HepG2 (cell line): Measurements from ENCODE around the gene DCDC2. TPM values are rescaled to one million over a fixed set of nuclear protein-coding genes. Genes with fewer than 3 reads are reported as not detected.

Experiments used
- AKAP8 ChIP-seq: sonication (generic); formaldehyde crosslinking; IDR thresholded peaks from 2 replicates; pipeline ENCODE4 v1.5.1; 2020; ENCODE audit warnings: mild to moderate bottlenecking, missing genetic modification reagents
- BORCS8-MEF2B ChIP-seq: sonication (generic); formaldehyde crosslinking; IDR thresholded peaks from 2 replicates; pipeline ENCODE4 v1.8.0; 2022; ENCODE audit warnings: mild to moderate bottlenecking, missing genetic modification reagents
- ELF1 ChIP-seq: sonication (generic); formaldehyde crosslinking; IDR thresholded peaks from 2 replicates; pipeline ENCODE4 v1.4.0; 2020; ENCODE audit warnings: missing genetic modification reagents
- ETV6 ChIP-seq: sonication (generic); formaldehyde crosslinking; conservative IDR thresholded peaks from 2 replicates; pipeline ENCODE4 v1.4.0; 2020; ENCODE audit warnings: missing genetic modification reagents
- KMT2B ChIP-seq: IDR thresholded peaks from 2 replicates; pipeline ENCODE4 v1.6.1; 2016; ENCODE audit warnings: missing genetic modification reagents, missing compliant biosample characterization
- PCBP1 ChIP-seq: fragments of 200-400 bp; formaldehyde crosslinking; IDR thresholded peaks from 2 replicates; pipeline ENCODE4 v1.6.1; 2017; ENCODE audit warnings: mild to moderate bottlenecking, low read depth, low read length, borderline replicate concordance
- SALL1 ChIP-seq: sonication (generic); formaldehyde crosslinking; IDR thresholded peaks from 2 replicates; pipeline ENCODE4 v1.8.0; 2022; ENCODE audit warnings: mild to moderate bottlenecking, missing genetic modification reagents
- SAP130 ChIP-seq: IDR thresholded peaks from 2 replicates; pipeline ENCODE4 v1.6.1; 2016; ENCODE audit warnings: low read depth
- SRF ChIP-seq: IDR thresholded peaks from 2 replicates; pipeline ENCODE4 v1.6.1; 2011; ENCODE audit warnings: mild to moderate bottlenecking, low read depth, low read length, moderate library complexity
- SYNCRIP ChIP-seq: fragments of 200-400 bp; formaldehyde crosslinking; IDR thresholded peaks from 2 replicates; pipeline ENCODE4 v1.6.1; 2018; ENCODE audit warnings: mild to moderate bottlenecking, low read depth, low read length; ENCODE audit not compliant: insufficient read depth
- TFAP4 ChIP-seq: sonication (generic); IDR thresholded peaks from 2 replicates; pipeline ENCODE4 v1.6.1; 2016; ENCODE audit warnings: low read depth, borderline replicate concordance
- TRAFD1 ChIP-seq: sonication (generic); formaldehyde crosslinking; IDR thresholded peaks from 2 replicates; pipeline ENCODE4 v1.5.1; 2020; ENCODE audit warnings: missing genetic modification reagents, mild to moderate bottlenecking, borderline replicate concordance
- YEATS2 ChIP-seq: sonication (generic); formaldehyde crosslinking; IDR thresholded peaks from 2 replicates; pipeline ENCODE4 v1.4.0; 2020; ENCODE audit warnings: missing genetic modification reagents, borderline replicate concordance
- ZBTB20 ChIP-seq: sonication (generic); formaldehyde crosslinking; IDR thresholded peaks from 2 replicates; pipeline ENCODE4 v1.8.1; 2023; ENCODE audit warnings: missing genetic modification reagents, low read depth, mild to moderate bottlenecking, borderline replicate concordance
- ZBTB7A ChIP-seq: sonication (generic); formaldehyde crosslinking; IDR thresholded peaks from 2 replicates; pipeline ENCODE4 v1.8.0; 2022; ENCODE audit warnings: mild to moderate bottlenecking, missing genetic modification reagents
- ZNF20 ChIP-seq: sonication (generic); formaldehyde crosslinking; IDR thresholded peaks from 2 replicates; pipeline ENCODE4 v1.4.0; 2020; ENCODE audit warnings: mild to moderate bottlenecking, moderate library complexity, missing genetic modification reagents
- ZNF232 ChIP-seq: sonication (generic); formaldehyde crosslinking; IDR thresholded peaks from 2 replicates; pipeline ENCODE4 v1.4.0; 2020; ENCODE audit warnings: missing genetic modification reagents, borderline replicate concordance
- ZNF234 ChIP-seq: sonication (generic); formaldehyde crosslinking; conservative IDR thresholded peaks from 2 replicates; pipeline ENCODE4 v1.5.1; 2020; ENCODE audit warnings: mild to moderate bottlenecking, missing genetic modification reagents
- ZNF331 ChIP-seq: sonication (generic); formaldehyde crosslinking; IDR thresholded peaks from 2 replicates; pipeline ENCODE4 v1.4.0; 2020; ENCODE audit warnings: missing genetic modification reagents
- ZNF580 ChIP-seq: IDR thresholded peaks from 2 replicates; pipeline ENCODE4 v1.6.1; 2016; ENCODE audit warnings: low read depth, borderline replicate concordance
- ZNF879 ChIP-seq: sonication (generic); formaldehyde crosslinking; IDR thresholded peaks from 2 replicates; pipeline ENCODE4 v1.8.1; 2023; ENCODE audit warnings: missing genetic modification reagents
- polyA plus RNA-seq, 8 experiments: library from polyadenylated mRNA; depleted of rRNA in 3 of 8; stranded (reverse) in 7 of 8; unstranded in 1 of 8; fragments of >200 nt; fragmentation: Illumina TruSeq in 4 of 8; extraction: Trizol in 4 of 8; gene quantifications; 2 replicates each; pipeline versions ENCODE4 v1.2.1 to v1.2.3, GENCODE V29; 2011 to 2016; ENCODE audit warnings: low read depth in 4 of 8, missing spikeins in 1 of 8, mixed read lengths in 1 of 8; ENCODE audit not compliant: insufficient read depth in 1 of 8
- total RNA-seq, 5 experiments: library from RNA; depleted of rRNA; stranded (reverse); fragments of >200 nt; fragmentation: Illumina TruSeq; extraction: Trizol; gene quantifications; 2 replicates each; pipeline ENCODE4 v1.2.3, GENCODE V29; 2016; ENCODE audit warnings: low read depth in 1 of 5
- TF ChIP-seq, protein P1 (sequence below): IDR thresholded peaks from 2 replicates; pipeline ENCODE4 v1.6.1; 2012; ENCODE audit warnings: low read length, improper control_type of control experiment
- TF ChIP-seq, protein P2 (sequence below): sonication (generic); formaldehyde crosslinking; IDR thresholded peaks from 2 replicates; pipeline ENCODE4 v1.5.0; 2020; ENCODE audit warnings: missing genetic modification reagents

DCDC2 gene
- total and polyA plus RNA-seq, 2 of the 13 experiments (the other 11 are each of a cell fraction or from before 2014, with no cell fraction given) = 9.0 to 36.2 TPM

DNA sequence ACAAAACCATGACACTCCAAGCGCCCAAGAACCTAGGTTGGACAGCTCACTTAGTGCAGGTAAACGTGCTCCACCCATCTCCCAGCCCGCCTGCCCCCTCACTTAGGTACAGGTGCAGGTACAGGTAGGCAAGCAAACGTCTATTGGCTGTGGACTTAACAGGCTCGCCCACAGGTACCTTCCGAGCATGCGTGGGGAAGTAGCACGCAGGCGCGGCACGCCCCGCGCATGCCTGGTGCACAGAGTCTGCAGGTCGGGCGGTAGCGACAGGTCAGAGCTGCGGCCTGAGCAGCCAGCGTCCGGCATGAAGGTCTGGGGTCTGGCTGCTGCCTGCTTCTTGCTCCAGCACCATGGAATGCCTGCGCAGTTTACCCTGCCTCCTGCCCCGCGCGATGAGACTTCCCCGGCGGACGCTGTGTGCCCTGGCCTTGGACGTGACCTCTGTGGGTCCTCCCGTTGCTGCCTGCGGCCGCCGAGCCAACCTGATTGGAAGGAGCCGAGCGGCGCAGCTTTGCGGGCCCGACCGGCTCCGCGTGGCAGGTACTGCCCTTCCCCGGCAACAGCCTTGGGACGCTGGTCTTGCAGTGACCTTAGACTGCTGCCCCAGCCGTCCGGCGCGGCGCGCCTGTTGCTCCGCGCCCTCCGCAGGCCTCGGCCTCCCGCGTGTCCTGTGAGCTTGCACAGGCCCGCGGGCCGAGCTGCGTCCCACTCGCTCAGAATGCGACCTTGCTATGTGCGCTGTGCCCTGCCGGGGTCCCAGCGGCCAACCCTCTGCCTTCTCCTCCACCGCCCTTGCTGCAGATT is 45.0 kb upstream of the DCDC2 start, which contains the start of gene MRS2 (continued):
- TF ChIP-seq SAP130 (CRISPR knock-in tag) = peak; percentile 87
- TF ChIP-seq YEATS2 (CRISPR knock-in tag) = peak; percentile 83
- TF ChIP-seq, protein P1, sequence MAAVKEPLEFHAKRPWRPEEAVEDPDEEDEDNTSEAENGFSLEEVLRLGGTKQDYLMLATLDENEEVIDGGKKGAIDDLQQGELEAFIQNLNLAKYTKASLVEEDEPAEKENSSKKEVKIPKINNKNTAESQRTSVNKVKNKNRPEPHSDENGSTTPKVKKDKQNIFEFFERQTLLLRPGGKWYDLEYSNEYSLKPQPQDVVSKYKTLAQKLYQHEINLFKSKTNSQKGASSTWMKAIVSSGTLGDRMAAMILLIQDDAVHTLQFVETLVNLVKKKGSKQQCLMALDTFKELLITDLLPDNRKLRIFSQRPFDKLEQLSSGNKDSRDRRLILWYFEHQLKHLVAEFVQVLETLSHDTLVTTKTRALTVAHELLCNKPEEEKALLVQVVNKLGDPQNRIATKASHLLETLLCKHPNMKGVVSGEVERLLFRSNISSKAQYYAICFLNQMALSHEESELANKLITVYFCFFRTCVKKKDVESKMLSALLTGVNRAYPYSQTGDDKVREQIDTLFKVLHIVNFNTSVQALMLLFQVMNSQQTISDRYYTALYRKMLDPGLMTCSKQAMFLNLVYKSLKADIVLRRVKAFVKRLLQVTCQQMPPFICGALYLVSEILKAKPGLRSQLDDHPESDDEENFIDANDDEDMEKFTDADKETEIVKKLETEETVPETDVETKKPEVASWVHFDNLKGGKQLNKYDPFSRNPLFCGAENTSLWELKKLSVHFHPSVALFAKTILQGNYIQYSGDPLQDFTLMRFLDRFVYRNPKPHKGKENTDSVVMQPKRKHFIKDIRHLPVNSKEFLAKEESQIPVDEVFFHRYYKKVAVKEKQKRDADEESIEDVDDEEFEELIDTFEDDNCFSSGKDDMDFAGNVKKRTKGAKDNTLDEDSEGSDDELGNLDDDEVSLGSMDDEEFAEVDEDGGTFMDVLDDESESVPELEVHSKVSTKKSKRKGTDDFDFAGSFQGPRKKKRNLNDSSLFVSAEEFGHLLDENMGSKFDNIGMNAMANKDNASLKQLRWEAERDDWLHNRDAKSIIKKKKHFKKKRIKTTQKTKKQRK = no peak
- TF ChIP-seq, protein P2, sequence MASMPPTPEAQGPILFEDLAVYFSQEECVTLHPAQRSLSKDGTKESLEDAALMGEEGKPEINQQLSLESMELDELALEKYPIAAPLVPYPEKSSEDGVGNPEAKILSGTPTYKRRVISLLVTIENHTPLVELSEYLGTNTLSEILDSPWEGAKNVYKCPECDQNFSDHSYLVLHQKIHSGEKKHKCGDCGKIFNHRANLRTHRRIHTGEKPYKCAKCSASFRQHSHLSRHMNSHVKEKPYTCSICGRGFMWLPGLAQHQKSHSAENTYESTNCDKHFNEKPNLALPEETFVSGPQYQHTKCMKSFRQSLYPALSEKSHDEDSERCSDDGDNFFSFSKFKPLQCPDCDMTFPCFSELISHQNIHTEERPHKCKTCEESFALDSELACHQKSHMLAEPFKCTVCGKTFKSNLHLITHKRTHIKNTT (CRISPR knock-in tag) = 0 out of 2 replicates have a peak, but pooled peaks have one; percentile 32
- TF ChIP-seq ZBTB7A = peak; percentile 87
- TF ChIP-seq ZNF20 (CRISPR knock-in tag) = no peak
- TF ChIP-seq ZNF580 (CRISPR knock-in tag) = no peak
- TF ChIP-seq KMT2B = peak; percentile 95
- TF ChIP-seq TFAP4 = no peak; the same call in 1 of the 2 replicates
- TF ChIP-seq SALL1 (CRISPR knock-in tag) = peak; percentile 98
- peak; percentile 84 for TF ChIP-seq AKAP8
- peak; percentile 97 for TF ChIP-seq ZNF879 (CRISPR knock-in tag)
- no peak for TF ChIP-seq ETV6 (CRISPR knock-in tag)
- TF ChIP-seq ZBTB20 = peak; percentile 75
- no peak for TF ChIP-seq ZNF234 (CRISPR knock-in tag)
- peak; percentile 98 for TF ChIP-seq BORCS8-MEF2B
- peak; percentile 18; the same call in 1 of the 2 replicates for TF ChIP-seq ELF1
- TF ChIP-seq ZNF232 (CRISPR knock-in tag) = peak; percentile 94
- TF ChIP-seq ZNF331 (CRISPR knock-in tag) = 0 out of 2 replicates have a peak, but pooled peaks have one; percentile 13
- TF ChIP-seq SRF = no peak
- no peak for TF ChIP-seq SYNCRIP
- peak; percentile 47; the same call in 1 of the 2 replicates for TF ChIP-seq TRAFD1 (CRISPR knock-in tag)
- no peak for TF ChIP-seq PCBP1
